Cardiac muscle cell (in vitro differentiated cells and primary cell): ENCODE measurements around the gene KCTD16. TPM values are rescaled to one million over a fixed set of nuclear protein-coding genes. Genes with fewer than 3 reads are reported as not detected.
A peak's percentile ranks its signal among the peaks of the same experiment; 100 is the strongest.

Experiments
- DNase-seq, 2 donors: peaks; one replicate each; pipeline versions ENCODE4 v3.0.0 to v3.0.0-alpha.2; 2010 to 2017; ENCODE audit warnings: low read depth in 1 of 2, low spot score in 1 of 2
- H3K27ac ChIP-seq: fragments of 200-600 bp; sonication (generic); 2 replicates; pipeline ENCODE4 v1.5.1; 2016
- H3K27me3 ChIP-seq: fragments of 200-600 bp; sonication (generic); 2 replicates; pipeline ENCODE4 v1.6.0; 2016; ENCODE audit warnings: control low read depth
- H3K36me3 ChIP-seq: fragments of 200-600 bp; sonication (generic); 2 replicates; pipeline ENCODE4 v1.5.1; 2016; ENCODE audit warnings: control low read depth
- H3K4me1 ChIP-seq: fragments of 200-600 bp; sonication (generic); 2 replicates; pipeline ENCODE4 v1.8.1; 2017; ENCODE audit warnings: low read depth, mild to moderate bottlenecking, mixed run types
- H3K4me3 ChIP-seq: fragments of 200-600 bp; sonication (generic); 2 replicates; pipeline ENCODE4 v1.5.1; 2016; ENCODE audit warnings: mild to moderate bottlenecking
- H3K9me3 ChIP-seq: fragments of 200-600 bp; sonication (generic); 2 replicates; pipeline ENCODE4 v1.5.1; 2017; ENCODE audit warnings: low read depth, mild to moderate bottlenecking, control low read depth
- polyA plus RNA-seq: library from polyadenylated mRNA; unstranded; fragments of >200 nt; fragmentation: Nextera tagmentation; extraction: Ambion mirVana; gene quantifications from 2 replicates; pipeline ENCODE4 v1.2.1, GENCODE V29; 2016
- total RNA-seq: library from RNA; depleted of rRNA; stranded (reverse); fragments of >200 nt; gene quantifications from 2 replicates; pipeline ENCODE4 v1.2.3, GENCODE V29; 2016
- TF ChIP-seq, protein P1 (sequence below): IDR thresholded peaks from 2 replicates; pipeline ENCODE4 v1.5.1; 2012; ENCODE audit warnings: low read depth, mild to moderate bottlenecking, low read length

The KCTD16 gene
- total and polyA plus RNA-seq, 2 experiments from 2014 or later = 0.13 to 0.66 TPM

DNA sequence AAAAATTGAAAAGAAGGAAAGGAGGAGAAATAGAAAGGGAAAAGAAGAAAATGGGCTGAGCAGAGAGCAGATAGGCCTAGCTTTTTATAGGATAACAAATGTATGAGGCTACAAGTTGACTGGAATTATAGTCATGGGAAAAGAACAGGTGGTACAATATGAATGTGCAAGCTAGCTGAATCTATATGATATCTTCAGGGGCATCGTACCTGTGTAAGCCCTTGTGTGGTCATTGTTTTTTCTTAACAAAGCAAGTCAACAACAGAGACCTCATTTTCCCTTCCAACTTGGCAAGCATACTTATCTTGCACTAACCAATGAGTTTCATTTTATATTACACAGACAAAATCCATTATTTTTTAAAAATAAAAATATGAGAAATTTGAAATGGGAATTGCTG lies 259.2 kb downstream of the KCTD16 start:
- H3K9me3 ChIP-seq = no peaks in the 10 kb centered on the region
- H3K36me3 ChIP-seq = no peaks in the 10 kb centered on the region
- no peak overlapping the region for H3K4me3 ChIP-seq
- no peak overlapping the region for H3K27ac ChIP-seq
- H3K27me3 ChIP-seq = no peaks in the 10 kb centered on the region
- DNase-seq = no peak
- TF ChIP-seq, protein P1, sequence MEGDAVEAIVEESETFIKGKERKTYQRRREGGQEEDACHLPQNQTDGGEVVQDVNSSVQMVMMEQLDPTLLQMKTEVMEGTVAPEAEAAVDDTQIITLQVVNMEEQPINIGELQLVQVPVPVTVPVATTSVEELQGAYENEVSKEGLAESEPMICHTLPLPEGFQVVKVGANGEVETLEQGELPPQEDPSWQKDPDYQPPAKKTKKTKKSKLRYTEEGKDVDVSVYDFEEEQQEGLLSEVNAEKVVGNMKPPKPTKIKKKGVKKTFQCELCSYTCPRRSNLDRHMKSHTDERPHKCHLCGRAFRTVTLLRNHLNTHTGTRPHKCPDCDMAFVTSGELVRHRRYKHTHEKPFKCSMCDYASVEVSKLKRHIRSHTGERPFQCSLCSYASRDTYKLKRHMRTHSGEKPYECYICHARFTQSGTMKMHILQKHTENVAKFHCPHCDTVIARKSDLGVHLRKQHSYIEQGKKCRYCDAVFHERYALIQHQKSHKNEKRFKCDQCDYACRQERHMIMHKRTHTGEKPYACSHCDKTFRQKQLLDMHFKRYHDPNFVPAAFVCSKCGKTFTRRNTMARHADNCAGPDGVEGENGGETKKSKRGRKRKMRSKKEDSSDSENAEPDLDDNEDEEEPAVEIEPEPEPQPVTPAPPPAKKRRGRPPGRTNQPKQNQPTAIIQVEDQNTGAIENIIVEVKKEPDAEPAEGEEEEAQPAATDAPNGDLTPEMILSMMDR = no peak
- peaks cover 5% of the 10 kb centered on the region for H3K4me1 ChIP-seq

DNA sequence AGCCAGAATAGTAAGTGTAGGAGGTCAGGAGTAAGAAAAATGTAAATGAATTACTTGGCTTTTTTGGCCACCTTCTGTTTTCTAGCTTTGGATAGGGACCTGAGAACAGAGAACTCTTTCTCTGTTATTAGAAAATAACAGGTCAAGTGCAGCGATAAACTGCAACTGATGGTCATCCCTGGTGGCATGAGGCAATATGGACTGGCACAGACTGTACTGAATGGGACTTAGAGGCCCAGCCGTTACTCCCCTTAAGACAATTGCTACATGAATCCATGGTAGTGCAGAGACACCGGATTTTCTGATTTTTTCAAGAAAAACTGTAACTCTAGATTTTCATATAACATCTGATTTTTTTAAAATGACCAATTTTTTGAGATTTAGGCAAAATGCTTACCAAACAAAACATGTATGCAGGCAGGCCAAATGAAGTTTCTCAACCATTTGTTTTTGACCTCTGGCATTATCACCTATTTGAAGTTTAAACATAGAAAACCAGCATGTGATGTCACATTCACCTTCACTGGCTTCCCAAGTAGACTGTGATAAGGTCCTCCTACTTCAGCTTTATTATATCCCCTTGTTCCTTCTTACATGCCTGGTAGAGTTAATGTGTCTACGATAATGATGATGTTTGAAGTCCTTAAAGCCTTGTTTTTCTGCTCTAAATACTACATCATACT lies 262.6 kb downstream of the KCTD16 start:
- TF ChIP-seq, protein P1 = no peak
- H3K4me3 ChIP-seq = no peak overlapping the region
- H3K9me3 ChIP-seq = no peaks in the 10 kb centered on the region
- no peak overlapping the region for H3K27ac ChIP-seq
- H3K4me1 ChIP-seq = no peaks in the 10 kb centered on the region
- no peak for DNase-seq
- no peaks in the 10 kb centered on the region for H3K36me3 ChIP-seq
- H3K27me3 ChIP-seq = no peaks in the 10 kb centered on the region

DNA sequence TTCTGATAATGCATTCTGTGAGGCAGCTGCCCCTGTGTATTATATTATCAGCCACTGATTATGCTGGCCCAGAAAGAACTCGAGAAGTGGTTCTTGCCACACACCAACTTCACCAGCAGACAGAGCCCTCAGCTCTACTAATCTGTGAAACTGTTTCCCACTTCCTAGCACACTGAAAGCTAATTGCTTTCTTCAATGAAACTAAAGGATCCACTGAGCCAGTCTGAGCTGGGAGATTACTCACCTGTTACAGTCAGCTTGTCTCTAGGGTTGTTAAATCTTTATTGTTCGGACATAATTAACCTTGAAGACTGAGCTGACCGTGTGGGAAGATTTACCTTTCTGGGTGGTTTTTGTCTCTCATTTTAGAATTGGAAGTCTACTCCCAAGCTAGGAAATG lies 263.2 kb downstream of the KCTD16 start:
- Histone ChIP-seq H3K4me3 (no peak overlapping the region), H3K4me1 (no peaks in the 10 kb centered on the region), H3K27me3 (no peaks in the 10 kb centered on the region), H3K9me3 (no peaks in the 10 kb centered on the region), H3K27ac (no peak overlapping the region), H3K36me3 (no peaks in the 10 kb centered on the region)
- TF ChIP-seq, protein P1 = no peak
- peak in 1 of 2 donors; percentile 15 for DNase-seq

DNA sequence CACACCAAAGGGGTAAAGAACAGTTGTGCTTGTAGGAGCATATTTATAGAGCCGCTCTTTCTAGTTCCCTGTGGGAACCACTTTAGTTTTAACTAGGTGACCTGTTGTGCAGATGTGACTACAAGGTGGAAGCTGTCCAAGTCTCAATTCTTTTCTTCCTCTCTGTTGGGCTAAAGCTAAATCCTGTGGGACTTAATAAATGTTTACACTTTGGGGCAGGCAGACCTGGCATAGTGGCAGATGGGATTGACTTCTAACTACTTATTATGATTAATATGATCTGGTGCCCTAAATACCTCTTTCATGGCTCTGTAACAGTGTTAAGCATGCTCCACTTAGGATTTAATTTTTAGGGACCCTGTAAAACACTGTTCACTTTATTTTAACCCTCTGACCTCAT lies 265.3 kb downstream of the KCTD16 start:
- TF ChIP-seq, protein P1 = no peak
- DNase-seq = no peak
- Histone ChIP-seq H3K27me3 (no peaks in the 10 kb centered on the region), H3K4me3 (no peak overlapping the region), H3K4me1 (no peaks in the 10 kb centered on the region), H3K27ac (no peak overlapping the region), H3K36me3 (no peaks in the 10 kb centered on the region), H3K9me3 (no peaks in the 10 kb centered on the region)

DNA sequence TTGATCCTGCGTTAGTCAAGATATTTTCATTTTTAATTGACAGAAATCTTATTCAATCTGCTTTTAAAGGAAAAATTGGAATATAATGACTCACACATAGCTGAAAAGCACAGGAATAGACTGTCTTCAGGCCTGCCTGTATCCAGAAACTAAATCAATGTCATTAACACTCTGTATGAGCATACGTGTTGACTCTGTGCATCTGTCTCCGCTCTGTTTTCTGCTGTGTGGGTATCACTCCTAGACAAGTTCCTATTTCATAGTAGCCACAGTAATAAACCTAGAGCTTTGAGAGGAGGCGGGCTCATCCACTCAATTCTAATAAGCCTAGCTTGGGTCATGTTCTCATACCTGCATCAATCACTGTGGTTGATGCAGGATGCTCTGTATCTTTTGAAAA lies 267.6 kb downstream of the KCTD16 start:
- no peaks in the 10 kb centered on the region for H3K27me3 ChIP-seq
- no peaks in the 10 kb centered on the region for H3K9me3 ChIP-seq
- TF ChIP-seq, protein P1 = no peak
- H3K4me3 ChIP-seq = no peak overlapping the region
- no peak overlapping the region for H3K27ac ChIP-seq
- no peaks in the 10 kb centered on the region for H3K4me1 ChIP-seq
- no peak for DNase-seq
- no peaks in the 10 kb centered on the region for H3K36me3 ChIP-seq
